Measurements from ENCODE around the gene IGFLR1.

IGFLR1 gene

GRCh38 chr19:35755550-35756376, 13.5 kb upstream of the IGFLR1 start:
- peak; percentile 59 to 71 for DNase-seq

GRCh38 chr19:35755131-35755549, 12.9 kb upstream of the IGFLR1 start:
- DNase-seq: no peak

- no peak for DNase-seq
Observed at GRCh38 chr19:35754370-35755130, 12.3 kb upstream of the IGFLR1 start.

- no peak for DNase-seq
Observed at GRCh38 chr19:35753634-35754369, 11.6 kb upstream of the IGFLR1 start.

- DNase-seq: no peak
Observed at GRCh38 chr19:35752746-35753350, 10.6 kb upstream of the IGFLR1 start.

GRCh38 chr19:35751839-35752745, 9.8 kb upstream of the IGFLR1 start:
- no peak for DNase-seq

GRCh38 chr19:35750167-35750566, 7.9 kb upstream of the IGFLR1 start:
- no peak for DNase-seq

GRCh38 chr19:35748106-35749020, 6.1 kb upstream of the IGFLR1 start, which contains the start of gene LIN37:
TSS of gene LIN37 (plus strand) at chr19:35748576. CDS start at chr19:35748725, 149 bp downstream.
- peak; percentile 99 to 100 for DNase-seq

GRCh38 chr19:35746531-35746930, 4.3 kb upstream of the IGFLR1 start:
- DNase-seq: no peak

- DNase-seq: no peak
Observed at GRCh38 chr19:35746087-35746462, 3.8 kb upstream of the IGFLR1 start.

- peak; percentile 99 to 100 for DNase-seq
Observed at GRCh38 chr19:35745328-35746086, 3.3 kb upstream of the IGFLR1 start, which contains the start of the genes PSENEN and U2AF1L4. TSS of gene PSENEN (plus strand) at chr19:35745651. CDS start at chr19:35745931, 280 bp downstream. TSS of gene U2AF1L4 (minus strand) at chr19:35745418. CDS start at chr19:35745391, 27 bp downstream.

- peak; percentile 97 for DNase-seq
Observed at GRCh38 chr19:35744430-35745327, 2.4 kb upstream of the IGFLR1 start.

GRCh38 chr19:35743640-35744429, 1.6 kb upstream of the IGFLR1 start:
- no peak for DNase-seq

GRCh38 chr19:35741203-35741515, 1.1 kb downstream of the IGFLR1 start:
- no peak for DNase-seq

GRCh38 chr19:35740423-35741202, 1.6 kb downstream of the IGFLR1 start:
- DNase-seq: peak; percentile 95

- no peak for DNase-seq
Observed at GRCh38 chr19:35740108-35740422, 2.2 kb downstream of the IGFLR1 start.
